H9 (cell line): ENCODE measurements around the gene SUPT3H. TPM values are rescaled to one million over a fixed set of nuclear protein-coding genes. Genes with fewer than 3 reads are reported as not detected.

ENCODE experiments used
- DNase-seq: peaks from one replicate; pipeline ENCODE4 v3.0.0-alpha.2; 2017
- H2AFZ ChIP-seq: one replicate; pipeline ENCODE4 v1.6.1; 2013; ENCODE audit warnings: mild to moderate bottlenecking, low read length, control low read depth, moderate library complexity
- H2AK5ac ChIP-seq: 2 replicates; pipeline ENCODE4 v1.6.1; 2013; ENCODE audit warnings: low read length, control low read depth, mixed read lengths; ENCODE audit not compliant: insufficient read length
- H2BK120ac ChIP-seq: one replicate; pipeline ENCODE4 v1.6.1; 2013; ENCODE audit warnings: low read depth, mild to moderate bottlenecking, low read length, control low read depth, inconsistent platforms; ENCODE audit not compliant: poor library complexity, severe bottlenecking
- H2BK12ac ChIP-seq: 2 replicates; pipeline ENCODE4 v1.6.1; 2013; ENCODE audit warnings: low read length, control low read depth, mixed read lengths, low read depth; ENCODE audit not compliant: insufficient read length
- H2BK15ac ChIP-seq: 2 replicates; pipeline ENCODE4 v1.6.1; 2013; ENCODE audit warnings: low read depth, low read length, control low read depth
- H2BK20ac ChIP-seq: one replicate; pipeline ENCODE4 v1.6.1; 2013; ENCODE audit warnings: low read depth, mild to moderate bottlenecking, low read length, control low read depth, inconsistent platforms; ENCODE audit not compliant: poor library complexity, severe bottlenecking
- H2BK5ac ChIP-seq: 2 replicates; pipeline ENCODE4 v1.6.1; 2013; ENCODE audit warnings: low read length, control low read depth, mixed read lengths; ENCODE audit not compliant: insufficient read length
- H3K14ac ChIP-seq: 2 replicates; pipeline ENCODE4 v1.6.1; 2013; ENCODE audit warnings: low read length, control low read depth; ENCODE audit not compliant: insufficient read depth
- H3K18ac ChIP-seq: 2 replicates; pipeline ENCODE4 v1.6.1; 2013; ENCODE audit warnings: low read depth, mild to moderate bottlenecking, mixed read lengths, low read length, control low read depth; ENCODE audit not compliant: insufficient read length
- H3K23ac ChIP-seq: 2 replicates; pipeline ENCODE4 v1.6.1; 2013; ENCODE audit warnings: low read length, control low read depth, mixed read lengths, low read depth; ENCODE audit not compliant: insufficient read length
- H3K23me2 ChIP-seq: 2 replicates; pipeline ENCODE4 v1.6.1; 2013; ENCODE audit warnings: low read depth, mild to moderate bottlenecking, mixed read lengths, low read length, control low read depth; ENCODE audit not compliant: insufficient read length, poor library complexity, severe bottlenecking
- H3K27ac ChIP-seq: 2 replicates; pipeline ENCODE4 v1.5.1; 2013; ENCODE audit warnings: low read length, control low read depth, mixed read lengths, low read depth; ENCODE audit not compliant: insufficient read length
- H3K27me3 ChIP-seq: 2 replicates; pipeline ENCODE4 v1.6.1; 2013; ENCODE audit warnings: low read length, control low read depth, inconsistent platforms; ENCODE audit not compliant: insufficient read depth
- H3K4ac ChIP-seq: 2 replicates; pipeline ENCODE4 v1.6.1; 2013; ENCODE audit warnings: low read depth, mild to moderate bottlenecking, control low read depth, inconsistent platforms, low read length, moderate library complexity
- H3K4me1 ChIP-seq: 2 replicates; pipeline ENCODE4 v1.6.1; 2013; ENCODE audit warnings: low read length, control low read depth, inconsistent platforms; ENCODE audit not compliant: insufficient read depth
- H3K4me2 ChIP-seq: 2 replicates; pipeline ENCODE4 v1.6.1; 2013; ENCODE audit warnings: low read length, control low read depth, mixed read lengths; ENCODE audit not compliant: insufficient read length, insufficient read depth
- H3K56ac ChIP-seq: 2 replicates; pipeline ENCODE4 v1.6.1; 2013; ENCODE audit warnings: low read depth, mild to moderate bottlenecking, mixed read lengths, low read length, control low read depth; ENCODE audit not compliant: insufficient read length
- H3K79me1 ChIP-seq: 2 replicates; pipeline ENCODE4 v1.6.1; 2013; ENCODE audit warnings: low read depth, mild to moderate bottlenecking, moderate library complexity, low read length, control low read depth, inconsistent platforms; ENCODE audit not compliant: insufficient read depth, poor library complexity, severe bottlenecking
- H3K79me2 ChIP-seq: 2 replicates; pipeline ENCODE4 v1.6.1; 2013; ENCODE audit warnings: low read length, control low read depth, inconsistent platforms; ENCODE audit not compliant: insufficient read depth
- H3K9ac ChIP-seq: 2 replicates; pipeline ENCODE4 v1.6.1; 2013; ENCODE audit warnings: low read length, control low read depth, mixed read lengths; ENCODE audit not compliant: insufficient read length; ENCODE audit errors: extremely low read depth
- H3K9me3 ChIP-seq: one replicate; pipeline ENCODE4 v1.6.1; 2013; ENCODE audit warnings: low read depth, low read length, inconsistent platforms; ENCODE audit not compliant: control insufficient read depth
- H3T11ph ChIP-seq: one replicate; pipeline ENCODE4 v1.6.1; 2013; ENCODE audit warnings: mild to moderate bottlenecking, low read length, control low read depth, inconsistent platforms
- H4K20me1 ChIP-seq: one replicate; pipeline ENCODE4 v1.6.1; 2013; ENCODE audit not compliant: control insufficient read depth, insufficient read length, insufficient read depth
- H4K5ac ChIP-seq: 2 replicates; pipeline ENCODE4 v1.6.1; 2013; ENCODE audit warnings: low read depth, mild to moderate bottlenecking, mixed read lengths, low read length, control low read depth; ENCODE audit not compliant: insufficient read length
- H4K8ac ChIP-seq: replicated peaks from 2 replicates; pipeline ENCODE4 v1.6.1; 2013; ENCODE audit warnings: low read length, control low read depth, mixed read lengths, low read depth; ENCODE audit not compliant: insufficient read length
- H4K91ac ChIP-seq: 2 replicates; pipeline ENCODE4 v1.6.1; 2013; ENCODE audit warnings: low read depth, mild to moderate bottlenecking, moderate library complexity, mixed read lengths, low read length, control low read depth; ENCODE audit not compliant: insufficient read length
- H3K27ac Mint-ChIP-seq, 3 experiments: 2 replicates in 2 of 3; 3 replicates in 1 of 3; pipeline ENCODE4 v1.8.0; 2020 to 2021; ENCODE audit warnings: mixed read lengths in 3 of 3, mild to moderate bottlenecking in 1 of 3, moderate library complexity in 1 of 3
- H3K27me3 Mint-ChIP-seq: 2 replicates; pipeline ENCODE4 v1.8.0; 2021; ENCODE audit warnings: low read depth, mild to moderate bottlenecking, moderate library complexity, mixed read lengths
- H3K36me3 Mint-ChIP-seq, 3 experiments: 2 replicates in 2 of 3; 3 replicates in 1 of 3; pipeline ENCODE4 v1.8.0; 2020 to 2021; ENCODE audit warnings: low read depth in 3 of 3, mixed read lengths in 3 of 3; ENCODE audit not compliant: insufficient read depth in 1 of 3
- H3K4me1 Mint-ChIP-seq, 2 experiments: 2 replicates each; pipeline ENCODE4 v1.8.0; 2020; ENCODE audit warnings: mixed read lengths in 2 of 2
- H3K4me3 Mint-ChIP-seq, 2 experiments: 2 replicates in 1 of 2; 3 replicates in 1 of 2; pipeline ENCODE4 v1.8.0; 2020 to 2021; ENCODE audit warnings: mild to moderate bottlenecking in 2 of 2, mixed read lengths in 2 of 2, moderate library complexity in 1 of 2
- H3K9me3 Mint-ChIP-seq, 2 experiments: 2 replicates in 1 of 2; 3 replicates in 1 of 2; pipeline ENCODE4 v1.8.0; 2020; ENCODE audit warnings: mild to moderate bottlenecking in 2 of 2, mixed read lengths in 2 of 2, moderate library complexity in 1 of 2
- CTCF ChIP-seq: fragments of 200-600 bp; sonication (generic); conservative IDR thresholded peaks from 3 replicates; pipeline ENCODE4 v1.8.0; 2021; ENCODE audit warnings: antibody characterized with exemption, mild to moderate bottlenecking
- WGBS: extraction: QIAGEN DNeasy Blood & Tissue Kit; methylation state at CpG from one replicate; pipeline ENCODE4 v1.1.7; 2013; ENCODE audit warnings: missing lambda C conversion rate, low lambda C conversion rate, mixed read lengths; ENCODE audit not compliant: insufficient read length; ENCODE audit errors: extremely low coverage; 5-methylcytosine and 5-hydroxymethylcytosine counted together
- total RNA-seq: library from RNA; stranded (reverse); gene quantifications from 2 replicates; pipeline ENCODE4 v1.2.1, GENCODE V29; 2021

The SUPT3H gene
- total RNA-seq, 1 experiment from 2014 or later = 22.5 TPM

DNA sequence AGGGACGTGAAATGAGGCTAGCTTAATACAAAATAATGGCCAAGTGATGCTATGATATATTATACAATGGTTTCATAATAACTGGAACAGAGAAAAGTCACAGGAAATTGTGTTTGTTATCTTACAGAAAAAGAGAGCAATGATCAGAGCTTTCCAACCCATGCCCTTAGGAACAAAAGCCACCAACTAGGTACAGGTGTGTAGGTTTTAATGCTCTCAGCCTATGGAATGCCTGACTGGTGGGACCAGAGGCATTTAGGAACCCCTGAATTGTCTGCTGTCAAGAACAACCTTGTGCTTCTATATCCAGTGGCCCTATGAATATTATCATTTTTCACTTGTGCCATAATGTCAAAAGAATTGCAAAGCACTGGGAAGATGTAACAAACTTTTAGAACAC is 182.6 kb downstream of the SUPT3H start:
- Histone ChIP-seq H2AK5ac (no peak overlapping the region), H3K9me3 (no peaks in the 10 kb centered on the region), H3K4me1 (no peaks in the 10 kb centered on the region), H3K79me1 (no peaks in the 10 kb centered on the region), H3K9ac (no peak overlapping the region), H3K27me3 (no peaks in the 10 kb centered on the region), H2BK120ac (no peak overlapping the region), H3K27ac (no peak overlapping the region), H2AFZ (no peak overlapping the region), H3K18ac (no peak overlapping the region), H3K23ac (no peak overlapping the region), H3K23me2 (no peaks in the 10 kb centered on the region), H4K91ac (no peak overlapping the region), H3T11ph (no peak overlapping the region), H2BK15ac (no peak overlapping the region), H3K14ac (no peak overlapping the region), H4K5ac (no peak overlapping the region), H4K8ac (no peak overlapping the region), H3K56ac (no peak overlapping the region), H2BK12ac (no peak overlapping the region), H3K4ac (no peak overlapping the region), H3K4me2 (no peak overlapping the region), H4K20me1 (no peaks in the 10 kb centered on the region), H3K79me2 (no peaks in the 10 kb centered on the region), H2BK5ac (no peak overlapping the region), H2BK20ac (no peak overlapping the region)
- TF ChIP-seq CTCF = no peak
- Mint-ChIP-seq H3K36me3 (no peaks in the 10 kb centered on the region), H3K27ac (no peak overlapping the region), H3K9me3 (no peaks in the 10 kb centered on the region), H3K4me3 (no peak overlapping the region), H3K4me1 (no peaks in the 10 kb centered on the region), H3K27me3 (no peaks in the 10 kb centered on the region)
- WGBS = no CpG with 5 or more reads among the region's 1 CpG
- DNase-seq = no peak
